Mucosa of stomach (tissue), 1 donor: ENCODE data around the gene HEPH.

ENCODE experiments used
- H3K27me3 ChIP-seq: one replicate; pipeline ENCODE4 v1.7.0; 2013; ENCODE audit warnings: mild to moderate bottlenecking, low read length; ENCODE audit not compliant: control insufficient read depth, insufficient read depth
- H3K36me3 ChIP-seq: one replicate; pipeline ENCODE4 v1.7.0; 2013; ENCODE audit warnings: low read length; ENCODE audit not compliant: control insufficient read depth, insufficient read depth
- H3K4me1 ChIP-seq: one replicate; pipeline ENCODE4 v1.7.0; 2013; ENCODE audit warnings: mild to moderate bottlenecking, low read length; ENCODE audit not compliant: control insufficient read depth, insufficient read depth
- H3K4me3 ChIP-seq: one replicate; pipeline ENCODE4 v1.7.0; 2013; ENCODE audit warnings: low read length
- H3K9ac ChIP-seq: one replicate; pipeline ENCODE4 v1.7.0; 2013; ENCODE audit warnings: mild to moderate bottlenecking, low read length, moderate library complexity
- H3K9me3 ChIP-seq: one replicate; pipeline ENCODE4 v1.7.0; 2013; ENCODE audit warnings: mild to moderate bottlenecking, low read length, moderate library complexity; ENCODE audit not compliant: control insufficient read depth
- donor health status: Pancreatic carcinoma.

HEPH gene

DNA sequence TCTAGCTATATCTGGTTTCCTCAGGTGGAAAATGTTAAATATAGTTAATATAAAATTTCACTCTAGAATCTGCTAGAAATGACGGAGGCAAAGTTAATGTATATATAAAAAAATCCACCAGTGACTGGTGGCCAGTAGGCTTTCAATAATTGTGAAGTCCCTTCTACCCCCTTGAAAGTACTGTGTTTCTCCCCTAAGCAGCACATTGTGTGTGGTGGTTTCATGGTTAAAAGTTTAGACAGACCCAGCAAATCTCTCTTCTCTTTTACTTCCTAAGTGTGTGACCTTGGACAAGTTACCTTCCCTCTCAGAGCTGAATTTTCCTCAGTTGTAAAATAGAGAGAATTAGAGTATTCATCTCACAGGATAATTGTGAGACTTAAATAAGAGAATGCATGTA, 600 bp upstream of the HEPH start:
- Histone ChIP-seq H3K9me3 (no peaks in the 10 kb centered on the region), H3K27me3 (no peaks in the 10 kb centered on the region), H3K36me3 (no peaks in the 10 kb centered on the region), H3K9ac (no peak overlapping the region), H3K4me1 (no peaks in the 10 kb centered on the region), H3K4me3 (no peak overlapping the region)

DNA sequence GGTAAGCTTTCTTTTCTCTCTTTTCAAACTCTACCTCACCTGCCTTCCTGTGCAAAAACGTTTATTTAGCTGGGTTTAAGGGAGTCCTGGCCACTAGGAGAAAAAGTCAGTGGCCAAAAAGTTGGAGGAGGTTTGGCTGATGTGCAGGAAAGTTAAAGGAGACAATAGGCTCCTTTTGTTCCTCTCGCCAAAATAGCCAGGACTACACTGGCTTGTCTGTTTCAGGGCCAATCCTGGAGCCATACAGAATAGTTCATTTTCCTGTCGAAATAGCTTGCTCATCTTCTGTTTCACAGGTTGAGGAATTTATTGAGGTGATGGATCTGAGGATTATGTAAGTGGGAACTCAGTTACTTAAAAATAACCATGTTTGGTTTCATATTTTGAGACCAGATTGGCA, 423 bp downstream of the HEPH start:
- H3K9me3 ChIP-seq = no peaks in the 10 kb centered on the region
- H3K4me3 ChIP-seq = no peak overlapping the region
- H3K36me3 ChIP-seq = no peaks in the 10 kb centered on the region
- H3K9ac ChIP-seq = no peak overlapping the region
- no peaks in the 10 kb centered on the region for H3K4me1 ChIP-seq
- no peaks in the 10 kb centered on the region for H3K27me3 ChIP-seq

DNA sequence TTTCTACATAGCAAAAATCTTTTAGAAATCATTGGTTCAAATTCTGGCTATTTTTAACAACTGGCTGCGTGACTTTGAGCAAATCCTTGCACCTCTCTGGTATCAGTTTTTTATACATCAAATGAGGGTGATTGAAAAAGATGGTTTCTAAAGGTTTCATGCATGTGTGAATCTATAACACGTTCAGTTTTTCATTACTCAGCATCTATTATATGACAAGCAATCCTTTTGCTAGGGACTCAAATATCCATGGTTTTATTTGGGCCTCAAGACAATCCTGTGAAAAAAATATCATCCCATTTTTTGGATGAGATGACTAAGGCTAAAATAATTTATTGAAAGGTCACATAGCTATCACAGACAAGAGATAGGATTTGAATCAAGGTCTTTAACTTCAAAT, 884 bp downstream of the HEPH start:
- no peak overlapping the region for H3K4me3 ChIP-seq
- H3K9me3 ChIP-seq = no peaks in the 10 kb centered on the region
- H3K36me3 ChIP-seq = no peaks in the 10 kb centered on the region
- no peaks in the 10 kb centered on the region for H3K4me1 ChIP-seq
- H3K9ac ChIP-seq = no peak overlapping the region
- no peaks in the 10 kb centered on the region for H3K27me3 ChIP-seq

DNA sequence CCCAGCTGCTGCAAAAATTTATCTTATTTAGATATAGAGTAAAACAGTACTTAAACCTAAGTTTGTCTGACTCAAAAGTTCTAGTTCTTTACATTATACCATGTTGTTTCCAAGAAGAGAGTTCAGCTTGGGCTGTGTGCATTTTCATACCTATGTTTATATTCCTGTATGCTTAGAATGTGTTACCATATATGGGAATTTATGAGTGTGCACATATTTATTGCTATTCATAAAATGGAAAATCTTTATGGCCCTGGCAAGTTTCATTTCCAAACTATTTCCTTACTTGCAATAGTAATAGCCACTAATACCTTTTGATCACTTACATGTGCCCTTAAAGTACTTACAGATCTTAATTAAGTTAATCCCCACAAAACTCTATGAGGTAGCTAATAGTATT, 2.6 kb downstream of the HEPH start:
- Histone ChIP-seq H3K27me3 (no peaks in the 10 kb centered on the region), H3K9ac (no peak overlapping the region), H3K4me3 (no peak overlapping the region)

DNA sequence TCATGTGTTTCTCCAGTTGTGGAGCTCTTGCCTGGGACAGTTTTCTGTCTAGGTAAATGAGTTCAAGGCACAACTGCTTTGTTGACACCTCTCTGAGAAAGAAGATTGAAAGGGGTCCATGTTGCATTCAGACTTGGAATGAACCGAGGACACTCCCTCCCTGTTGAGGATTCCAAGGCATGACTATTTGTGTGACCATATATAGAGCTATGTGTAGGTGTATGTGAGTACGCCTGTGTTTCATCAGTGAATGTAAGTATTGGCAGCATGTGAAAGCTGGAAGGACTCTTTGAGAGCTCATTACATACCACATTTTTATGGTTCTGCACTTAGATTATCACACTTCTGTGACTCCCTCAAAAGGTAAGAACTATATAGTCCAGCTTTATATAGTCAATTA, 3.4 kb downstream of the HEPH start:
- Histone ChIP-seq H3K27me3 (no peaks in the 10 kb centered on the region), H3K36me3 (no peaks in the 10 kb centered on the region), H3K4me1 (no peaks in the 10 kb centered on the region), H3K9me3 (no peaks in the 10 kb centered on the region), H3K9ac (no peak overlapping the region), H3K4me3 (no peak overlapping the region)

More for the DNA sequence above, 2.6 kb downstream of the HEPH start:
- Histone ChIP-seq H3K4me1 (no peaks in the 10 kb centered on the region), H3K9me3 (no peaks in the 10 kb centered on the region), H3K36me3 (no peaks in the 10 kb centered on the region)

DNA sequence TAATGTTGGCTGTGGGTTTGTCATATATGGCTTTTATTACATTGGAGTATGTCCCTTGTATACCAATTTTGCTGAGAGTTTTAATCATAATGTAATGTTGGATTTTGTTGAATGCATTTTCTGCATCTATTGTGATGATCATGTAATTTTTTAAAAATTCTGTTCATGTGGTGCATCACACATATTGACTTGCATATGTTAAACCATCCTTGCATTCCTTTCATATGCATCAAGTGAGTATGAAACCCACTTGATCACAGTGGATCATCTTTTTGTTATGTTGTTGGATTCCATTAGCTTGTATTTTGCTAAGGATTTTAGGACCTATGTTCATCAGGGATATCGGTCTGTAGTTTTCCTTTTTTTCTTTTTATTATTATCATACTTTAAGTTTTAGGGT, 12.1 kb downstream of the HEPH start:
- Histone ChIP-seq H3K9me3 (no peaks in the 10 kb centered on the region), H3K27me3 (no peaks in the 10 kb centered on the region), H3K4me3 (no peak overlapping the region), H3K9ac (no peak overlapping the region), H3K4me1 (no peaks in the 10 kb centered on the region), H3K36me3 (no peaks in the 10 kb centered on the region)

DNA sequence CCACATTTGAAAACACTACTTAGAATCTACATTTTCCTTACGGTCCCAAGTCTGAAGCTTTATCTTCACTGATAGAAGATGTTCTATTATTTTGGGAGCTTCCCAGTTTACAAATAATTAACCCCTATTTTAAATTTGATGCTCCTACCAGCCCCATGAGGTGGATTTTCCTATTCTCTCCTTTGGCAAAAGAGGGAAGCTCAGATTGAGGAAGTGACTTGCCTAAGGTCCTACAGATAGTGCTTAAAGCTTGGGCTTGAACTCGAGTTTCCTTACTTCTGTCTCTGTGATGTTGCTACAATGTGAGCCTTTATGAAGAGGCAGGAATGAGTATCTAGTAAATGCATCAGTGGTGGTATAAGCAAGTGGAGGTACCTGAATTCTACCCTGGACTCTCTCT, 27.5 kb downstream of the HEPH start:
- no peaks in the 10 kb centered on the region for H3K9me3 ChIP-seq
- no peak overlapping the region for H3K9ac ChIP-seq
- no peaks in the 10 kb centered on the region for H3K4me1 ChIP-seq
- no peaks in the 10 kb centered on the region for H3K36me3 ChIP-seq
- H3K4me3 ChIP-seq = no peak overlapping the region
- no peaks in the 10 kb centered on the region for H3K27me3 ChIP-seq

DNA sequence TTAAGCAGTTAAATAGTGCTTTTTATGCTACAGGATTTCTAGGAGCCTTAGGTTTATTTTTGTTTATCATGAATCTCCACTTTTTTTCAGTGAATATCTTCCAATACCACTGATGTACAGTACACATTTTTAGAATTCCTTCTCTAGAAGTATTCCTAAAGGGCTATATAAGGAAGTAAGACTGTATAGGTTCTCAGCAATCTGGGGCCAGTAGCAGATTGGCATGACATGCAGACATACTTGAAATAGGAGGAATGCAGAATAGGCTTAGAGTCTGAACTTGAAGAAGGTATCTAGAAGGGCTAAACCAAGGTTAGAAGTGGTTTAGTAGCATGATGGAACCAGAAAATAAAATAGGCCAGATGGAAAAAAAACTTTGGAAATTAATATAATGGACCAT, 29.8 kb downstream of the HEPH start:
- Histone ChIP-seq H3K9me3 (no peaks in the 10 kb centered on the region), H3K4me3 (no peak overlapping the region), H3K36me3 (no peaks in the 10 kb centered on the region), H3K9ac (no peak overlapping the region), H3K27me3 (no peaks in the 10 kb centered on the region), H3K4me1 (no peaks in the 10 kb centered on the region)

DNA sequence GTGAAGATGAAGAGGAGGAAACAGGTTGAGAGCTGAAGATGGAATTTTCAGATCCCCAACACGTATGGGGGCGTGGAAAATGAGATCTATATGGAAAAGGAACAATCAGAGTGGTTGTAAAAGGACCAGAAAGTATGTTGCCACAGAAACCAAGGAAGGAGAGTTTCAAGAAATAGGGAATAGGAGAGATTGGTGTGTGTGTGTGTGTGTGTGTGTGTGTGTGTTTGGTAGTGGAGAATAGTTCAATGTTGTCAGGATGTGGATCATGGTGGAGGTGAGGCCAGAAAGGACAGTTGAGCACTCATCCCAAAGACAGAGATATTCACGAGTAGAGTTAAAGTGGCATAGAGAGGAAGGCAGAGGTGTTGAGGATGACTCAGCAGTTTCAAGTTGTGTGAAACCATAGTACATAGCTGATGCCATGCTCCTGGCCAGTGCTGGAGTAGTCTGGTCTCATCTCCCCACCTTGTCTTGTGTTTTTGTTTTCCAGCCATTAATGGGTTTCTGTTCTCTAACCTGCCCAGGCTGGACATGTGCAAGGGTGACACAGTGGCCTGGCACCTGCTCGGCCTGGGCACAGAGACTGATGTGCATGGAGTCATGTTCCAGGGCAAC, 36.1 kb downstream of the HEPH start:
- H3K27me3 ChIP-seq = no peaks in the 10 kb centered on the region
- no peaks in the 10 kb centered on the region for H3K9me3 ChIP-seq
- no peak overlapping the region for H3K4me3 ChIP-seq
- H3K36me3 ChIP-seq = no peaks in the 10 kb centered on the region
- H3K9ac ChIP-seq = no peak overlapping the region
- no peaks in the 10 kb centered on the region for H3K4me1 ChIP-seq

DNA sequence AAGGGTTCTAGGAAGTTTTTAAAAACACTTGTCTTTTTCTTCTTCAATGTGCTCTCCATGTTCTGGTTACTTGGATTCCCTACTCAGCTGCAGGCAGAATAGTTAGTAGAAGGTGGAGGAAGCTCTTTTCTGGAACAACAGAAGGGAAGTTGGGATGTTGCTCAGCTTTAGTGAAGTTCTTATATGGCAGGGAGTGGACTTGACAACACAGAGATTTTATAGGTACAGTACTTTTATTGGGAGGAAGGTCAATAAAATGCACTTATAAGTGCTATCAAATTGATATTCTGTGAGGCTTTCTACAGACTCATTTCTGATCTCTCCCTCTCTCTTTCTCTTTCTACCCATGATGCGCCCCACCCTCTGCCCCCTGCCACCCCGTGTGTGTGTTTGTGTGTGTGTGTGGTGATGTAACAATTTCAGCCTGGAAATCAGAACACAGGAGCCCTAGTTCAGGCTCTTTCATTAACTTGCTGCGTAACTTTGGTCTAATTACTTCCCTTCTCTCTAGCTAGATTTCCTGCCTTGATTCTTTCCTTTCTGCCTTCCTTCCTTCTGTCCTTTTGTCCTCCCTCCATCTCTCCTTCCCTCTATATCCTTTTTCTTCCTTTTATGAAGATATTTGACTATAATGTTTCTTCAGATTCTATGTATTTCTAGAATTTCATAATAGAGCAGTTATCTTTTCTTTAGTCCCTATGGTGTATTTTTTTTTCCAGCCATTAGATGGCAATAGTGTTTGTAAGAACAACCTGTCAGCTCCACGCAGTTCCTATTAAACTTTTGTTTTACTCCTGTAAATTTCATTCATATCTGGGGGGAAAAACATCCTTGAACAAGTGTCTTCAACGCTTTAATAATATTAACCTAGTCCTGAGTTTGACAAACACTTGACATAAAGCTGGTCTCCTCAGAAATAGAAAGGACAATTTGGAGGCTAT, 37.1 kb downstream of the HEPH start:
- Histone ChIP-seq H3K4me3 (no peak overlapping the region), H3K9ac (no peak overlapping the region), H3K9me3 (no peaks in the 10 kb centered on the region), H3K27me3 (no peaks in the 10 kb centered on the region), H3K4me1 (no peaks in the 10 kb centered on the region), H3K36me3 (no peaks in the 10 kb centered on the region)

DNA sequence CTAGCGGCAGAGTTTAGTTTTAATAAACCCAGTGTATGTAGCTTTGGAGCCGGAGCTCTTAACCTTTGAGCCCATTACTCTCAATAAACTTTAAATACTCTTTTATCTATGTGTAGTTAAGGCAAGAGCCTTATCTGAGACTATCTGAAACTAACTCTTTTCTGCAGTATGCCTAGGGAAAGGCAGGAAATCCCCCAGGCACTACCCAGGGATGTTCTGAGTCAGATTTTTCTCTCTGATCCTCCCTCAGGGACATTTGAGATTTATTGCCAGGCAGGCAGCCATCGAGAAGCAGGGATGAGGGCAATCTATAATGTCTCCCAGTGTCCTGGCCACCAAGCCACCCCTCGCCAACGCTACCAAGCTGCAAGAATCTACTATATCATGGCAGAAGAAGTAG, 39.1 kb downstream of the HEPH start:
- Histone ChIP-seq H3K27me3 (no peaks in the 10 kb centered on the region), H3K9ac (no peak overlapping the region), H3K4me1 (no peaks in the 10 kb centered on the region), H3K9me3 (no peaks in the 10 kb centered on the region), H3K4me3 (no peak overlapping the region), H3K36me3 (no peaks in the 10 kb centered on the region)

DNA sequence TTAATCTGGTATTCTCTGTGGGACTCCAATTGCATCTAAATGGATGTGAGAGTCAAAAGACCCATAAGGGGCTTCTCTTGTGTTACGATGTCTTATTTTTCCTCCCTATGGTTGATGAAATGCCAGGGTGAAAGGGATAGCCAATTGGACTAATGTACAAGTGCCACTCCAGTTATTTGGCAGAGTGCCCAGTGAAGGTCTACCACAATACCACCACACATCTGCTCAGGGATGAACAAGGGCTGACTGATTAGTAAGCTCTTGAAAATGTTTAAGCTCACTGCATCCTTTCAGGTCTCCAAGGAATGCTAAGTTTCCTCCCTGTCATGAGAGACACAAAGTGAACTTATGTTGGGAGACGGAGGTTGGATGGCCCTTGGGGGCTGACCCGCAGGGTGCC, 57.8 kb downstream of the HEPH start:
- Histone ChIP-seq H3K36me3 (no peaks in the 10 kb centered on the region), H3K4me1 (no peaks in the 10 kb centered on the region), H3K4me3 (no peak overlapping the region), H3K9me3 (no peaks in the 10 kb centered on the region), H3K27me3 (no peaks in the 10 kb centered on the region), H3K9ac (no peak overlapping the region)
